WTC11 (cell line): ENCODE results near the gene NFKBIE.

Experiments used
- ATF3 ChIP-seq: sonication (generic); formaldehyde crosslinking; conservative IDR thresholded peaks from 2 replicates; pipeline ENCODE4 v1.8.1; 2022; ENCODE audit warnings: mild to moderate bottlenecking, missing genetic modification reagents
- E2F4 ChIP-seq: sonication (generic); formaldehyde crosslinking; IDR thresholded peaks from 2 replicates; pipeline ENCODE4 v1.8.1; 2022; ENCODE audit warnings: low read depth, mild to moderate bottlenecking, moderate library complexity, missing genetic modification reagents, borderline replicate concordance
- ETV6 ChIP-seq: sonication (generic); formaldehyde crosslinking; IDR thresholded peaks from 2 replicates; pipeline ENCODE4 v1.8.1; 2022; ENCODE audit warnings: mild to moderate bottlenecking, missing genetic modification reagents
- GRHL2 ChIP-seq: fragments of 250-450 bp; sonication (Bioruptor Pico); IDR thresholded peaks from 2 replicates; pipeline ENCODE4 v1.8.0; 2022; ENCODE audit warnings: mild to moderate bottlenecking, moderate library complexity; ENCODE audit not compliant: insufficient replicate concordance, severe bottlenecking
- MAX ChIP-seq: sonication (generic); formaldehyde crosslinking; IDR thresholded peaks from 2 replicates; pipeline ENCODE4 v1.8.0; 2022; ENCODE audit warnings: mild to moderate bottlenecking, missing genetic modification reagents
- NFYB ChIP-seq: sonication (generic); formaldehyde crosslinking; conservative IDR thresholded peaks from 2 replicates; pipeline ENCODE4 v1.8.0; 2022; ENCODE audit warnings: low read depth, missing genetic modification reagents
- NR3C1 ChIP-seq: sonication (generic); formaldehyde crosslinking; conservative IDR thresholded peaks from 2 replicates; pipeline ENCODE4 v1.8.1; 2023; ENCODE audit warnings: low read depth, mild to moderate bottlenecking, missing genetic modification reagents
- RELA ChIP-seq: sonication (generic); formaldehyde crosslinking; IDR thresholded peaks from 2 replicates; pipeline ENCODE4 v1.8.1; 2022; ENCODE audit warnings: missing genetic modification reagents, mild to moderate bottlenecking, borderline replicate concordance
- TCF7 ChIP-seq: sonication (generic); formaldehyde crosslinking; IDR thresholded peaks from 2 replicates; pipeline ENCODE4 v1.8.0; 2022; ENCODE audit warnings: mild to moderate bottlenecking, low read depth, missing genetic modification reagents, moderate library complexity
- ZNF138 ChIP-seq: sonication (generic); formaldehyde crosslinking; conservative IDR thresholded peaks from 2 replicates; pipeline ENCODE4 v1.8.1; 2022; ENCODE audit warnings: mild to moderate bottlenecking, moderate library complexity, missing genetic modification reagents
- TF ChIP-seq, protein P1 (sequence below): fragments of 200-600 bp; IDR thresholded peaks from 2 replicates; pipeline ENCODE4 v1.8.0; 2022; ENCODE audit warnings: antibody characterized with exemption

- no peak for TF ChIP-seq NFYB
- TF ChIP-seq, protein P1, sequence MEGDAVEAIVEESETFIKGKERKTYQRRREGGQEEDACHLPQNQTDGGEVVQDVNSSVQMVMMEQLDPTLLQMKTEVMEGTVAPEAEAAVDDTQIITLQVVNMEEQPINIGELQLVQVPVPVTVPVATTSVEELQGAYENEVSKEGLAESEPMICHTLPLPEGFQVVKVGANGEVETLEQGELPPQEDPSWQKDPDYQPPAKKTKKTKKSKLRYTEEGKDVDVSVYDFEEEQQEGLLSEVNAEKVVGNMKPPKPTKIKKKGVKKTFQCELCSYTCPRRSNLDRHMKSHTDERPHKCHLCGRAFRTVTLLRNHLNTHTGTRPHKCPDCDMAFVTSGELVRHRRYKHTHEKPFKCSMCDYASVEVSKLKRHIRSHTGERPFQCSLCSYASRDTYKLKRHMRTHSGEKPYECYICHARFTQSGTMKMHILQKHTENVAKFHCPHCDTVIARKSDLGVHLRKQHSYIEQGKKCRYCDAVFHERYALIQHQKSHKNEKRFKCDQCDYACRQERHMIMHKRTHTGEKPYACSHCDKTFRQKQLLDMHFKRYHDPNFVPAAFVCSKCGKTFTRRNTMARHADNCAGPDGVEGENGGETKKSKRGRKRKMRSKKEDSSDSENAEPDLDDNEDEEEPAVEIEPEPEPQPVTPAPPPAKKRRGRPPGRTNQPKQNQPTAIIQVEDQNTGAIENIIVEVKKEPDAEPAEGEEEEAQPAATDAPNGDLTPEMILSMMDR = no peak
- no peak for TF ChIP-seq NR3C1 (CRISPR knock-in tag)
- TF ChIP-seq RELA (CRISPR knock-in tag) = no peak
- TF ChIP-seq ZNF138 (CRISPR knock-in tag) = no peak
- no peak for TF ChIP-seq ETV6 (CRISPR knock-in tag)
- TF ChIP-seq MAX = no peak
- no peak for TF ChIP-seq TCF7
- TF ChIP-seq GRHL2 = no peak
- TF ChIP-seq E2F4 (CRISPR knock-in tag) = no peak
- no peak for TF ChIP-seq ATF3 (CRISPR knock-in tag)
Measured at GRCh38 chr6:44251576-44252524, 13.5 kb downstream of the NFKBIE start.
